Chondrocyte (in vitro differentiated cells): Measurements from ENCODE around the gene S100A12. TPM values are rescaled to one million over a fixed set of nuclear protein-coding genes. Genes with fewer than 3 reads are reported as not detected.

Experiments used
- DNase-seq: peaks from one replicate; pipeline ENCODE4 v3.0.0; 2021; ENCODE audit warnings: mixed read lengths, low spot score
- H3K27ac Mint-ChIP-seq: one replicate; pipeline ENCODE4 v1.8.0; 2021; ENCODE audit warnings: mild to moderate bottlenecking, moderate library complexity, mixed read lengths; ENCODE audit not compliant: unreplicated experiment
- H3K27me3 Mint-ChIP-seq: 2 replicates; pipeline ENCODE4 v1.8.0; 2021; ENCODE audit warnings: low read depth, mixed read lengths
- H3K36me3 Mint-ChIP-seq: 2 replicates; pipeline ENCODE4 v1.8.0; 2021; ENCODE audit warnings: low read depth, mixed read lengths
- H3K4me1 Mint-ChIP-seq: 2 replicates; pipeline ENCODE4 v1.8.0; 2021; ENCODE audit warnings: low read depth, mild to moderate bottlenecking, mixed read lengths
- H3K4me3 Mint-ChIP-seq: one replicate; pipeline ENCODE4 v1.8.0; 2021; ENCODE audit warnings: mild to moderate bottlenecking, moderate library complexity, mixed read lengths; ENCODE audit not compliant: unreplicated experiment
- H3K9me3 Mint-ChIP-seq: 2 replicates; pipeline ENCODE4 v1.8.0; 2021; ENCODE audit warnings: low read depth, mixed read lengths
- CTCF ChIP-seq: fragments of 200-600 bp; sonication (generic); IDR thresholded peaks from 2 replicates; pipeline ENCODE4 v1.5.0; 2021; ENCODE audit warnings: antibody characterized with exemption, mild to moderate bottlenecking, moderate library complexity
- total RNA-seq: library from RNA; stranded (reverse); gene quantifications from 3 replicates; pipeline ENCODE4 v1.2.1, GENCODE V29; 2021

The S100A12 gene
- total RNA-seq, 1 donor from 2014 or later, result not detected

GRCh38 chr1:153345187-153346076, 30.0 kb downstream of the S100A12 start:
- Mint-ChIP-seq H3K4me3 (no peak overlapping the region), H3K9me3 (no peaks in the 10 kb centered on the region), H3K36me3 (no peaks in the 10 kb centered on the region), H3K4me1 (no peaks in the 10 kb centered on the region), H3K27ac (no peak overlapping the region), H3K27me3 (peaks cover 61% of the 10 kb centered on the region)
- no peak for DNase-seq
- TF ChIP-seq CTCF, result no peak

GRCh38 chr1:153344718-153345025, 30.7 kb downstream of the S100A12 start:
- DNase-seq, result no peak
- H3K4me1 Mint-ChIP-seq, result no peaks in the 10 kb centered on the region
- H3K27me3 Mint-ChIP-seq, result peaks cover 57% of the 10 kb centered on the region
- H3K36me3 Mint-ChIP-seq, result no peaks in the 10 kb centered on the region
- TF ChIP-seq CTCF, result no peak
- no peaks in the 10 kb centered on the region for H3K9me3 Mint-ChIP-seq
- H3K4me3 Mint-ChIP-seq, result no peak overlapping the region
- H3K27ac Mint-ChIP-seq, result no peak overlapping the region

GRCh38 chr1:153343811-153344717, 31.4 kb downstream of the S100A12 start:
- DNase-seq, result no peak
- no peaks in the 10 kb centered on the region for H3K36me3 Mint-ChIP-seq
- no peaks in the 10 kb centered on the region for H3K9me3 Mint-ChIP-seq
- no peak for TF ChIP-seq CTCF
- no peak overlapping the region for H3K4me3 Mint-ChIP-seq
- no peaks in the 10 kb centered on the region for H3K4me1 Mint-ChIP-seq
- H3K27me3 Mint-ChIP-seq, result peaks cover 50% of the 10 kb centered on the region
- H3K27ac Mint-ChIP-seq, result no peak overlapping the region

- H3K27ac Mint-ChIP-seq, result no peak overlapping the region
- H3K27me3 Mint-ChIP-seq, result peaks cover 51% of the 10 kb centered on the region
- no peak for TF ChIP-seq CTCF
- no peaks in the 10 kb centered on the region for H3K9me3 Mint-ChIP-seq
- no peaks in the 10 kb centered on the region for H3K4me1 Mint-ChIP-seq
- no peaks in the 10 kb centered on the region for H3K36me3 Mint-ChIP-seq
- H3K4me3 Mint-ChIP-seq, result no peak overlapping the region
- DNase-seq, result no peak
Measured at GRCh38 chr1:153343040-153343681, 32.3 kb downstream of the S100A12 start.

GRCh38 chr1:153342178-153342577, 33.2 kb downstream of the S100A12 start:
- DNase-seq, result no peak

More at GRCh38 chr1:153342178-153342577, 33.2 kb downstream of the S100A12 start:
- TF ChIP-seq CTCF, result no peak
- H3K4me3 Mint-ChIP-seq, result no peak overlapping the region
- no peaks in the 10 kb centered on the region for H3K4me1 Mint-ChIP-seq
- no peaks in the 10 kb centered on the region for H3K36me3 Mint-ChIP-seq
- H3K9me3 Mint-ChIP-seq, result no peaks in the 10 kb centered on the region
- H3K27ac Mint-ChIP-seq, result no peak overlapping the region
- peaks cover 43% of the 10 kb centered on the region for H3K27me3 Mint-ChIP-seq
